SK-N-SH (cell line): Measurements from ENCODE around the gene ST6GALNAC2.

Experiments used
- GATA2 ChIP-seq: sonication (generic); formaldehyde crosslinking; IDR thresholded peaks from 2 replicates; pipeline ENCODE4 v1.5.0; 2020; ENCODE audit warnings: mild to moderate bottlenecking, missing genetic modification reagents
- POLR2AphosphoS5 ChIP-seq: IDR thresholded peaks from 2 replicates; pipeline ENCODE4 v1.6.1; 2012; ENCODE audit warnings: low read depth, low read length
- YY1 ChIP-seq: IDR thresholded peaks from 2 replicates; pipeline ENCODE4 v1.4.0; 2012; ENCODE audit warnings: low read depth, mild to moderate bottlenecking
- TF ChIP-seq, protein P1 (sequence below): fragments of 200-600 bp; sonication (generic); IDR thresholded peaks from 2 replicates; pipeline ENCODE4 v1.6.1; 2017; ENCODE audit warnings: antibody characterized with exemption, mild to moderate bottlenecking, moderate library complexity

DNA sequence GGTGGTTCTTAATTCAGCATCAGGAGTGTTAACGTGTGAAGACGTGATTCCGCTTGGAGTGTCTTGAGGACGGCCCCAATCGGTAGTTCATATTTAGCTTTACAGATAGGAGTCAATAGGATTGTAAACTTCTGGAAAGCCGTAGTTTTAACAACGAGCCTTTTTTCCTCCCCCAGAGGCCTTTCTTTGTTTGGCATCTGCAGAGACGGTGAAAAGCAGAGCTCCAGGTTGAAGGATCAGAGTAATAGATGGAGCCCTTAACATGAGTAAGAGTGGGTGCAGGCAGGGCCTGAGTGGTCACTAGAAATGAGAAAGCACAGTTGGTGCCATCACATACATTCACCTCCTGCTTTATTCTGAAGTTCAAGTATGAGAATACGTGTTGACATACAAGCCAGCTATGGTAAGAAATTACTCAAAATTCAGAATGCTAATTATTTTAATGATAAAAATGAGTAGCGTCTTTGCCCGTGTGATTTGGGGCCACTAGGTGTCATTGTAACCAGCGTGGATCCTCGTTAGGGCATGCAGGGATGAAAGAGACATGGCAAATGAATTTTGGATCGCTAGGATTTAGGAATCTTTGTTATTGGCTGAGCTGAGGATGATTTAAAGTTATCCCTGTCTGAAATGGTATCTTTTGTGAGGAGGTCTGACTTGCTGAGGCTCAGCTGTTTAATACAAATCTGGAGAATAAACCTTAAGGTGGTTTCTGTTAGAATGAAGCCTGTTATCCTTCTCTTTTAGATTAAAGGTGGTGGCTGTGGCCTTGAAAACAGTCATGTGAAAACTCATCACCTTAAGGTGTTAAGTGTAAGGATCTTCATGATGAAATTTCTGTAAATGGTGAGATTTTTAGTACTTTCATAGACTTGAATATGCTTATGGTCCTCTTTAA lies 27.2 kb downstream of the ST6GALNAC2 start:
- TF ChIP-seq, protein P1, sequence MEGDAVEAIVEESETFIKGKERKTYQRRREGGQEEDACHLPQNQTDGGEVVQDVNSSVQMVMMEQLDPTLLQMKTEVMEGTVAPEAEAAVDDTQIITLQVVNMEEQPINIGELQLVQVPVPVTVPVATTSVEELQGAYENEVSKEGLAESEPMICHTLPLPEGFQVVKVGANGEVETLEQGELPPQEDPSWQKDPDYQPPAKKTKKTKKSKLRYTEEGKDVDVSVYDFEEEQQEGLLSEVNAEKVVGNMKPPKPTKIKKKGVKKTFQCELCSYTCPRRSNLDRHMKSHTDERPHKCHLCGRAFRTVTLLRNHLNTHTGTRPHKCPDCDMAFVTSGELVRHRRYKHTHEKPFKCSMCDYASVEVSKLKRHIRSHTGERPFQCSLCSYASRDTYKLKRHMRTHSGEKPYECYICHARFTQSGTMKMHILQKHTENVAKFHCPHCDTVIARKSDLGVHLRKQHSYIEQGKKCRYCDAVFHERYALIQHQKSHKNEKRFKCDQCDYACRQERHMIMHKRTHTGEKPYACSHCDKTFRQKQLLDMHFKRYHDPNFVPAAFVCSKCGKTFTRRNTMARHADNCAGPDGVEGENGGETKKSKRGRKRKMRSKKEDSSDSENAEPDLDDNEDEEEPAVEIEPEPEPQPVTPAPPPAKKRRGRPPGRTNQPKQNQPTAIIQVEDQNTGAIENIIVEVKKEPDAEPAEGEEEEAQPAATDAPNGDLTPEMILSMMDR = peak; percentile 81
- no peak for TF ChIP-seq GATA2 (CRISPR knock-in tag)
- TF ChIP-seq YY1 = no peak
- no peak for TF ChIP-seq POLR2AphosphoS5
